BJ (cell line): Measurements from ENCODE around the gene SAG. TPM values are rescaled to one million over a fixed set of nuclear protein-coding genes. Genes with fewer than 3 reads are reported as not detected.

ENCODE experiments used
- CTCF ChIA-PET: fragments of 350-600 bp; formaldehyde crosslinking; extraction: SDS; loops from one replicate; lab custom pipeline; 2021; ENCODE audit warnings: antibody characterized with exemption, inconsistent platforms; lab: Yijun Ruan, JAX
- POLR2A ChIA-PET: fragments of 300-600 bp; sonication (Branson Sonifier 250); formaldehyde crosslinking; extraction: SDS; loops from one replicate; lab custom pipeline; 2021; ENCODE audit warnings: antibody characterized with exemption; lab: Charles Lee
- DNase-seq: peaks from one replicate; pipeline ENCODE4 v3.0.0-alpha.2; 2011; ENCODE audit warnings: low read depth
- H3K27me3 ChIP-seq: 2 replicates; pipeline ENCODE4 v1.6.0; 2011; ENCODE audit warnings: low read length; ENCODE audit not compliant: control insufficient read depth, insufficient read depth
- H3K36me3 ChIP-seq: 2 replicates; pipeline ENCODE4 v1.5.1; 2011; ENCODE audit warnings: low read length; ENCODE audit not compliant: control insufficient read depth, insufficient read depth
- H3K4me3 ChIP-seq: 2 replicates; pipeline ENCODE4 v1.5.1; 2011; ENCODE audit warnings: low read depth, mild to moderate bottlenecking, control low read depth, low read length
- polyA plus RNA-seq: library from polyadenylated mRNA; depleted of rRNA; stranded (reverse); fragments of >200 nt; gene quantifications from 2 replicates; pipeline ENCODE4 v1.2.3, GENCODE V29; 2011
- TF ChIP-seq, protein P1 (sequence below): IDR thresholded peaks from 2 replicates; pipeline ENCODE4 v1.5.1; 2011; ENCODE audit warnings: low read depth, mild to moderate bottlenecking, control low read depth, inconsistent platforms, low read length, moderate library complexity; ENCODE audit not compliant: insufficient read depth

SAG gene
- polyA plus RNA-seq, 1 experiment = not detected

DNA sequence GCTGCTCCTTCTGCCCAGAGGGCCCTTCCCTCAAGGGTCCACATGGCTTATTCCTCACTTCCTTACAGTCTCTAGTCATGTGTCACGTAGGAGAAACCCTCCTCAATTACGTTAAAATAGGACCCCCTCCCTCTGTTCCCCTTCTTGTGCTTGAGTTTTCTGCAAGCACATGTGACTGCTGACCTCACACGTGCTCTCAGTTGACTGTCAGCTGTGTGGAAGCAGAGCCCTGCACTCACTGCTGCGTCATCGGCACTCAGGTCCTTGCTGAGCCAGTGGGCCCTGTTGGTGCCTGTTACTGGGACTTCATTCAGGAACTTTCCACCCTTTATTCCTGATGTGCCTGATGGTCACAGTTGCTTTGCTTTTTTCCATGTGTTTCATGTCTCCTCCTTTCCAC, 45.1 kb upstream of the SAG start:
- peaks cover 25% of the 10 kb centered on the region for H3K36me3 ChIP-seq
- CTCF ChIA-PET = interaction anchor here (0.5 kb wide), 1 partner anchor 406 kb away, joined by 3 read pairs; no protein-coding TSS in a partner anchor
- TF ChIP-seq, protein P1, sequence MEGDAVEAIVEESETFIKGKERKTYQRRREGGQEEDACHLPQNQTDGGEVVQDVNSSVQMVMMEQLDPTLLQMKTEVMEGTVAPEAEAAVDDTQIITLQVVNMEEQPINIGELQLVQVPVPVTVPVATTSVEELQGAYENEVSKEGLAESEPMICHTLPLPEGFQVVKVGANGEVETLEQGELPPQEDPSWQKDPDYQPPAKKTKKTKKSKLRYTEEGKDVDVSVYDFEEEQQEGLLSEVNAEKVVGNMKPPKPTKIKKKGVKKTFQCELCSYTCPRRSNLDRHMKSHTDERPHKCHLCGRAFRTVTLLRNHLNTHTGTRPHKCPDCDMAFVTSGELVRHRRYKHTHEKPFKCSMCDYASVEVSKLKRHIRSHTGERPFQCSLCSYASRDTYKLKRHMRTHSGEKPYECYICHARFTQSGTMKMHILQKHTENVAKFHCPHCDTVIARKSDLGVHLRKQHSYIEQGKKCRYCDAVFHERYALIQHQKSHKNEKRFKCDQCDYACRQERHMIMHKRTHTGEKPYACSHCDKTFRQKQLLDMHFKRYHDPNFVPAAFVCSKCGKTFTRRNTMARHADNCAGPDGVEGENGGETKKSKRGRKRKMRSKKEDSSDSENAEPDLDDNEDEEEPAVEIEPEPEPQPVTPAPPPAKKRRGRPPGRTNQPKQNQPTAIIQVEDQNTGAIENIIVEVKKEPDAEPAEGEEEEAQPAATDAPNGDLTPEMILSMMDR = no peak

DNA sequence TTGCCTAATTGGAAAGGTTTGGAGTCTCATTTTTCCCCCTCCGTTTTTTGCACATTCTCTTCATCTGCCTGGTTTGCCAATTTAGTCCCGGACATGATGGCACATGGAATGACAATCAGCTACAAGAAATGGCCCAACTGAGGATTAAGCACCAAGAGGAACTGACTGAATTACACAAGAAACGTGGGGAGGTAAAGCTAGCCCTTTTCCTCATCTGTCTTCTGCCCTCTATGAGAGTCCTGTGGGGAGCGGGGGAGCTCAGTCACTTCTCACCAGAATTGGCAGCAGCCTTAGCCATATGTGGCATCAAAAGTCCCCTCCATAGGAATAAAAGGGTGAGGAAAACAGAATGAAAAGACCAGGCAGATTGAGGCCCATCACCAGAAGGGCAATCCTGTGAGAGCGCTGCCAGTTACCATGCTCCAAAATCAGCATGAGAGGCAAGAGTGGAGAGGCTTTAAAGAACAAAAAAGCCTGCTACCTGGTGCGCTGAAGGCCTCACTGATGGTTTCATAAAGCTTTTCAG, 44.5 kb upstream of the SAG start:
- TF ChIP-seq, protein P1 = no peak
- CTCF ChIA-PET = interaction anchor here (1.9 kb wide), 1 partner anchor 12 kb away, joined by 4 read pairs; the partner anchor contains the start of gene ATG16L1

More for the DNA sequence above, 45.1 kb upstream of the SAG start:
- Histone ChIP-seq H3K27me3 (no peaks in the 10 kb centered on the region), H3K4me3 (no peak overlapping the region)
- no peak for DNase-seq
- POLR2A ChIA-PET = no interaction called here

DNA sequence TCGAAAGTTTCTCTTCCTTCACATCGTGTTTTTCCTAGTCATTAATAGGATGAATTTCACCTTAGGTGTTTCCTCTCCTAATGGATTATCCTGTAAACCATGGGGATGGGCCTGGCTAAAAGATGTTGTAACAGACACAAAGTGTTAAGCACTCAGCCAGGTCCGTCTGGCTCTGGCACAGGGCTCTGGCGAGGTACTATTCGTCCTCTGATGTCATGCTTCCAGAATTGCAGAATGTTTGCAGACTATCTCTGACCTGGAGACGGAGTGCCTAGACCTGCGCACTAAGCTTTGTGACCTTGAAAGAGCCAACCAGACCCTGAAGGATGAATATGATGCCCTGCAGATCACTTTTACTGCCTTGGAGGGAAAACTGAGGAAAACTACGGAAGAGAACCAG, 42.9 kb upstream of the SAG start:
- POLR2A ChIA-PET = no interaction called here
- CTCF ChIA-PET = interaction anchor here (1.0 to 1.9 kb wide), 3 partner anchors 14 to 185 kb away, joined by 3 to 4 read pairs (median 3); partner anchors contain the start of gene ATG16L1
- no peak for DNase-seq
- TF ChIP-seq, protein P1 = no peak
- Histone ChIP-seq H3K36me3 (peaks cover 25% of the 10 kb centered on the region), H3K27me3 (no peaks in the 10 kb centered on the region), H3K4me3 (no peak overlapping the region)

More for the DNA sequence above, 44.5 kb upstream of the SAG start:
- Histone ChIP-seq H3K4me3 (no peak overlapping the region), H3K27me3 (no peaks in the 10 kb centered on the region), H3K36me3 (peaks cover 25% of the 10 kb centered on the region)
- POLR2A ChIA-PET = no interaction called here
- no peak for DNase-seq

DNA sequence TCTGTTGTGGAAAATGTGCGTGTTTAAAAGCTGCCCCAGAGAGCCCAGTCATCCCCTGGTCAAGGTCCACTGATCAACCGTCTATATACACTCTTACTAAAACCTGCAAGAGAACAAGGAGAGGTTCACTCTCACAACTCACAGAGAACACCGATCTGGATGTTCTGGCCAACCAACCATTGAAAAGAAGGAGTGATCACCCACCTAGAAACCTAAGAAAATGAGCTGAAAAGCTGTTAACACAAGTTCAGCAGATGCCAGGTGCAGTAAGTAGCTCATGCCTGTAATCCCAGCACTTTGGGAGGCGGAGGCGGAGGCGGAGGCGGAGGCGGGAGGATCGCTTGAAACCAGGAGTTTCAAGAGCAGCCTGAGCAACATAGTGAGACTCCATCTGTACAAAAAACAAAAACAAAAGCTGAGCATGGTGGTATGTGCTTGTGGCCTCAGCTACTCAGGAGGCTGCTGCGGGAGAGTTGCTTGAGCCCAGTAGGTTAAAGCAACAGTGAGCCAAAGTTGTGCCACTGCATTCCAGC, 41.7 kb upstream of the SAG start:
- no peak for DNase-seq
- H3K36me3 ChIP-seq = peaks cover 23% of the 10 kb centered on the region
- CTCF ChIA-PET = interaction anchor here (0.7 to 1.0 kb wide), 3 partner anchors 14 to 183 kb away, joined by 3 to 4 read pairs (median 3); partner anchors contain the start of gene ATG16L1
- H3K4me3 ChIP-seq = no peak overlapping the region
- POLR2A ChIA-PET = no interaction called here
- no peaks in the 10 kb centered on the region for H3K27me3 ChIP-seq
- TF ChIP-seq, protein P1 = no peak

DNA sequence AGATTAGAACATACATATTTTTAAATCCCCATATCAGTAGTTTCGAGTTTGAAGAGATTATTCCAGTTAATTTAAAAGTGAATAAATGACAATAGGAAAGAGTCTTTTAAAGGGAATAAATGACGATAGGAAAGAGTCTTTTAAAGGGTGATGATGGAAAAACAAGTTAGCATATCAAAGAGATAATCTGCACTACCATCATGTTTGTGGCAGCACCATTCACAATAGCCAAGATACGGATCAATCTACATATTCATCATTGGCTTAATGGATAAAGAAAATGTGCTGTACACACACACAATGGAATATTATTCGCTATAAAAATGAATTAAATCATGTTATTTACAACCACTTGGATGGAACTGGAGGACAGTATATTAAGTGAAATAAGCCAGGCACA, 41.1 kb upstream of the SAG start:
- CTCF ChIA-PET = interaction anchor here (1.0 kb wide), 2 partner anchors 15 to 182 kb away, joined by 3 to 4 read pairs; partner anchors contain the start of gene ATG16L1
- Histone ChIP-seq H3K36me3 (peaks cover 23% of the 10 kb centered on the region), H3K4me3 (no peak overlapping the region), H3K27me3 (no peaks in the 10 kb centered on the region)
- POLR2A ChIA-PET = no interaction called here
- TF ChIP-seq, protein P1 = no peak
- DNase-seq = no peak
